Stimulated activated CD4-positive, alpha-beta T cell treated with anti-CD3 and anti-CD28 coated beads, Interleukin-4, amount 100 ng/mL, for 1 hour (primary cell): ENCODE measurements around the gene MTUS2.

ENCODE experiments used
- DNase-seq: peaks from one replicate; pipeline ENCODE4 v3.0.0-alpha.2; 2020

Gene MTUS2

DNA sequence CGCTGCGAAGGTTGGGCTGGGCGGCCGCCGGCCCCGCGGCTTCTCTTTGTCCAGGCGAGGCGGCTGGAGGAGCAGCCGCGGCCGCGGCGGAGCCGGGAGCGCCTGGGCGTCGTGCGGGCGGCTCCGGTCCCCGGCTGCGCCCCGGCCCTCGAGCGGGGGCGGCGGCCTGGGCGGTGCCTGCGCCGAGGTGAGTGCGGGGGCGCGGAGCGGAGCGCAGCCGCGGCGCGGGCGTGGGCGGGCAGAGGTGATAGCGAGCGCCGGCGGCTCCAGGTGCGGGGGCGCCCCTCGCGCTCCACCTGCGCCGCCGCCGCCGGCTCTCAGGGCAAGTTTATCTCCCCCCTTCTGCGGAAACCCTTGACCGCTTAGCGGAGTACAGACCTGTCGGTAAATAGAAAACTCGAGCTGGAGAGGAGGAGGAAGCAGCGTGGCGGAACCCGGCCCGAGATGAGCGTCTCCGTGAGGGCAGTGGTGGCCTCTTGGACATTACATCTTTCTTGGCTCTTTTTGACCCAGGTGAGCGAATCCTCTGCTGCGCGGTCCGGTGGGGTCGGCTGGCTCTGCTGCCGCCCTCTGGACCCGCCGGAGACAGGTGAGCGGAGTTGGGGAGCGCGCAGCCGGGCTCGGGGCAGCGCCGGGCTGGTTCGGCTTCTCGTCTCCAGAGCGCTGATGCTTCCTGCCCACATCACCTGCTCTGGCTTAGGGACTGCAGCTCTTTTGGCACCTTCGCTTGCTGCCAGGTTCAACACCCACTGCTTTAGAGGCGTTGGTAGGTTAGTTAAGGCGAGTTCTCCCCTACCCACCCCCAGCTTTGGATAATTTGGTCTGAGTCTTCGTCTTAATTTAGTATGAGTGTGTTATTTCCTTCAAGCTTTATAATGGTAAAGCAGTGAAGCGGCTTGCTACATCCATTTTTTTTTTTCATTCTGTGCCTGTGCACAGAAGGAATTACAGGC lies at the start of gene MTUS2:
MTUS2 (plus strand) TSS at position 241 of the 953 bp plus-strand sequence.
- peak; percentile 51 for DNase-seq

DNA sequence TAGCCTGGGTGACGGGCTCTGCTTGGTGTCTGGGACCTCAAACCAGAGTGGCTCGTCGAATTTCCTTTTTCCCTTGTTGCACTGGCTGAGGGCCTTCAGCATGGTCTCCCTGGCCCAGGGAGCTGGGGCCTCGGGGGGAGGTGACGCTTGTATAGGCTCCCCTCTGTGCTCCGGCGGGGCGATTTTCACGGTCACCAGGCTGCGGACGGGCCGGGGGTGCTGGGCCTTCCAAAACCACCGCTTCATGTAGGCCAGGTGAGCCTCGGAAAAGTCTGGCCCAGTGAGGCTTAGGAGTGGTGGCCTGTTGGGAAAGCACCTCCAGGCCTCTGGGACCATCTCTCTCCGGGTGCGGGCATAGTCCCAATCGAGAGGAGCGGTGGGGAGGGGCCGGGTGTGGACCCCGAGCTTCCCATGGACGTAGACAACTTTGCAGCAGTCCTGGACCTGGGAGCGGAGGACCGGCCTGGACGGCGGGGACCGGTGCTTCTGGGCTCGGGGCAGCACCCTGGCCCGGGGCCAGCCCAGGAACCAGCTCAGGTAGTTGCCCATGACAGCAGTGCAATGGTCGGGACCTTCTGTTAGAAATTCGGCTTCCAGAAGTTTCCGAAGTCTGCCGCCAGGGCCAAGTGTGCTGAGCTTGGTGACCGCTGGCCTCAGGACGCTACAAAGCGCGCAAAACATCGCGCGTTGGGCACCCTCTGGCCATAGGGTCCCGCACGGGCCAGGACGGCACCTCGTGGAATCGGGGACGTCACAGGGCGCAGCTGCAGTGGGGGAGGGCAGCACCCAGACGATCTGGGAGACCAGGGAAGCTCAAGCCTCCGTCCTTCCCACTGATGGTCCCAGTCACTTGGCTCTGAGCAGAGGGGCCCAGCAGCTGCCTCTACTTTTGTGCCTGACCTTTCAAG lies 41.6 kb upstream of the MTUS2 start:
- DNase-seq = no peak

DNA sequence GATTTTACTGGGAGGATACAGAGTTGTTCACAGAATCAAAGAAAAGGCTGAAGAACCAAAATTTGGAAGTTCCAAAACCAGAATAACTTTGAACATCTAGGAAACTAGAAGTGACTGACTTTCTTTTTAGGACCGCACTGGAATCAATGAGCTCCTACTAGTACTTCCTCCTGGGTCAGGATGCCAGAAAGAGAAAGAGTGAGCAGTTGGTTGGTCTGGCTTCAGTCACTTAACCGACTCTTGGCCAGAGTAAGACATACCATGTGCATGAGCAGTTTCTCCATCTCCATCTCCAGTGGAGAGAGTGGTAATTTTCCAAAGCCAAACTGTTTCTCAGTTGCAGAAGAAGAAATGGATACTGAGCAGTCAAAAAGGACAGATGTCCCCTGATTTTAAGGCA lies 27.1 kb upstream of the MTUS2 start:
- no peak for DNase-seq

DNA sequence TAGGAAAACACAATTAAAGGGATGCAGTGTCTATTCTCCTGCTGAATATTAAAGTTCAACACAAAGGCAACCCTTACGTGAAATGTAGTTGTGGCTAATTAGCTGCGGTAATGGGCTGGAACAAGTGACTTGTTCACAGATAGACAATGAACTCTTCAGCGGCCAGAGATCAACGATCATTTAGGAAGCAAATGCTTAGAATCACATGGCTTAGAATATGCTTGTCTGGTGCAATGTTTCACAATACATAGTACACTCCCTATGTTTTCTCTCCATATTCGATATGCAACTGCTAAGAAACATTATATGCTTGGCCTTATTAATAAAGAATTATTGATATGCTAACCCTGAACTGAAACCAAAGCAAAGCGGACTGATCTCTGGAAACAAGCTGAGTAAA lies 25.7 kb upstream of the MTUS2 start:
- DNase-seq = no peak

DNA sequence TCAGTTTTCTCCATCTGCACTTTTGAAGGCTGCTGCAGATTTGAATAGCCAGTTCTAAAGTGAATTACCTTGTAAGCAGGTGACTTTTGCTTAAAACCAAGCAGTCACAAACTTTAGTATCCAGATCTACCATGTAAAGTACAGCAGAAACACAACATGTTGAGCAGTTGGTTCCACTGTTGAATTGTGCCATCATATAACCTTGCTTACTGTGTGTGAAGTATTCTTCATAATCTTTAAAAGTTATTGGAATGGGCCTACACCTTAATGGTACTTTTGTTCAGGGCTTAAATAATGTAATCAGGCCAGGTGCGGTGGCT lies 23.2 kb upstream of the MTUS2 start:
- no peak for DNase-seq

DNA sequence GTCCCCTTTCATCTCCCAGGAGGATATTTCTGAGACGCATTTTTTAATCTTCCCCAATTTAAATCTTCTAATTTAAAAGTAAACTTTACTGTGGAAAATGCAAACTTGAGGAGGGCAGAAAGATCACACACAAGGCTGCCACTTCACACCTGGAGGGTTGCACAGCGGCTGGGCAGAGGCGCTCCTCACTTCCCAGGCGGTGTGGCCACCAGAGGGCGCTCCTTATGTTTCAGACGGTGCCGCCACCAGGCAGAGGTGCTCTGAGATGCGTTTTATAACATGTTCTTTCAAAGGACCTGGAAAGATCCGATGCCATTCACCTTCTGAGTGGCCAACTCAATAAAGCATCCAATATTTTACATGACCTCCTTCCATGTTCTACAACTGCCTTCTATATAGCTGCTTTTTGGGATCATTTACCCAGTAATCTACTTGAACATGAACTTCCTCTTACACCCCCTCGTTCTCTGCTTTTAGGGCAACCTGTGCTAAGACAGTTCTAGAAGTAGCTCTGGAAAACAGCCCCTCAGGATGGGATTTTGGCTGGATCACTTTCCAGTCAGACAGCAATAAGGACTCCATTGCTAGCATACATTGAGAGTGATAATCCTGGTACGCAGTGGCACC lies 14.8 kb upstream of the MTUS2 start:
- peak; percentile 26 for DNase-seq

DNA sequence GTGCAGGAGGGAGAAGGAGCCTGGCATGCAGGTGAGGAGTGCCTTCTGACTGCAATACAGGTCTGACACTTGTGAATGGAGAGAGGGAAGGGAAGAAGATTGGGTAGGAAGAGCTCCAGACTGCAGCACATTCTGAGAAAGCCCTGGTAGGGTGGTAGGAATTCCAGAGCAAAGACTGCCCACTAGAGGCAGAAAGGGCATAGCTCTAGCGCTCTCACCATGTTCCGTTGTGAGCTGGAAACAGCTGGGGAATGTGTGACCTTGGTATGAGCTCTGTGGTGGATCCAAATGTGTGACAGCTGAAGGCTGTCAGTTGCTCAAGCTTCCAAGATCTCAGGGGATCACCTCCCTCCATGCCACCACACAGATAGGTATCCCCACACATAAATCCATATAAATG lies 2.9 kb upstream of the MTUS2 start:
- no peak for DNase-seq

DNA sequence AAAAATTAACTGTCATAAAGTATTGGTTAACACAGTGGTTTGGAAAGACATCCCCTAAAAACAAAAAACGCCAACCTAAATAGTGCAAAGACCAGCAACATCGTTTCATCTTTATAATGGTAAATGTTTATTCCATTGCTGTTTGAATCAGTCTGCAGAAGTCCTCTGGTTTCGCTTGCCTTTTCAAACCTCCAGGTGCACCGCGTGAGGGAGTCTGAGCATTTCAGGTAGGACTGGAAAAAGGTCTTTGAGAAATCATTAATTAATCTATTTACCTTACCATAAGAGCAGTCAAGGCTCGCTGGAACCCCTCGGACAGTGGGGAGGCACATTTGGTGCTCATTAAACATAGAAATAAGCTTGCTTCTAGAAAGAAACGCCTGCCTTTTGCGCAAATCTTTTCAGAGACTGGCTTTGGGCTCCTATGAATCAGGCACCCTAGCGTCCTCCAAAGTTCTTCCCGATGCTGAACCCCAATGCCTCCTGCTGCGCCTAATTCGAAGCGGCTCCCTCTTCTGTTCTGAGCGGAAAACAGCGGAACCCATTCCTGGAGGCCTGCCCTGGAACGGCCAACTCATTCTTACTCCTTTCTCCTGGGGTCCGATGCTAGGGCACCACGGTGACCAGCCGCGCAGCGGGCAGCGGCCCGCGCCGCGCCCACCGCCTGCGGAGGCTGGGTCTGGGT lies 951 bp upstream of the MTUS2 start:
- no peak for DNase-seq

DNA sequence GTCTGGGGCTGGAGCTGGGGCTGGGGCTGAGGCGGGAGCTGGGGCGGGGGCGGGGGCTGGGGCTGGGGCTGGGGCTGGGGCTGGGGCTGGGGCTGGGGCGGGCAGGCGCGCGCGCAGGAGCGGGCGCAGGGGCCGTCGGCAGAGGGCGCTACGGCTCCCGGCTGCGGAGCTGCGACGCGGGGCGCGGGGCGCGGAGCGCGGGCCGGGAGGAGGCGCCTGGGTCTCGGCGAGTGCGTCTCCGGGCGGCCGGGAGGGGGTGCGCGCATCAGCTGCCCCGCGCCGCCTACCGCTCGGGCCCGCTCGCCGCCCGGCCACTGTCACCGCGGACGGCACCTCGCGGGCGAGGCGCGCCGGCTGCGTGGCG lies 422 bp upstream of the MTUS2 start:
- peak; percentile 60 for DNase-seq

DNA sequence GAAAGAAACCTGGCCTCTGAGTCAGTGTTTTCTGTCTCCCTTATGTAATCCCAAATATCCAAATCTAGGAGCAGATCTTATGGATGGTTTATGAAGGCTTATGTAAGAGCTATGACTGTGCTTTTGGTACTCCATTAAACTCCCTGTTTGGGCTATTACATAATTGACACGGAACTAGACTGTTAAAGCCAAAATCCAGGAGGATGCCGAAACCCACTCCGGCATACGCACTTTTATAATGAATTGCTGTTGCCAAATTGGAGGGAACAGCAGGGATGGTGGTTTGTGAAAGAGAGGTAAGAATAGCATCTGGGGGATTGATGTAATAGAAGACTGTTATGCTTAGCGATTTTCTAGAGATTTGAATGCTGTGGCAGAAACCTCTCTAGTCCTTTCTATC lies 2.0 kb downstream of the MTUS2 start:
- DNase-seq = no peak

DNA sequence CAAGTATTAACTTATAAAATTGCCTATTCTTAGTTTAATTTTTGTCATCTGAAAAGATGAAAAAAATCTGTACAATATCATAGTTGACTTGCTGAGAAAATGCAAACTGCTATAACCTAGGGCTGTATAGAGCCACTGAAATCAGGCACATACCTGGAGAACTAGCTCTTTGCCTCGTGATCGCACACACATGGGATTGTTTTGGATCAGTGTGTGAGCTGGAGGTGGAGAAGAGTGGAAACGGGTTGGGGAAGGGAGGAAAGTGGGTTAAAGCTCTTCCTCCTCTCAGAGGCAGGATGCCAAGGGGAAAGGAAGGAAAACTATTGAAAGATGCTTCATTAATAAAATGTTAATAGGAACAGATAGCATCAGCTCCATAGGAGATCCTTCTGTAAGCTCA lies 2.7 kb downstream of the MTUS2 start:
- DNase-seq = no peak

DNA sequence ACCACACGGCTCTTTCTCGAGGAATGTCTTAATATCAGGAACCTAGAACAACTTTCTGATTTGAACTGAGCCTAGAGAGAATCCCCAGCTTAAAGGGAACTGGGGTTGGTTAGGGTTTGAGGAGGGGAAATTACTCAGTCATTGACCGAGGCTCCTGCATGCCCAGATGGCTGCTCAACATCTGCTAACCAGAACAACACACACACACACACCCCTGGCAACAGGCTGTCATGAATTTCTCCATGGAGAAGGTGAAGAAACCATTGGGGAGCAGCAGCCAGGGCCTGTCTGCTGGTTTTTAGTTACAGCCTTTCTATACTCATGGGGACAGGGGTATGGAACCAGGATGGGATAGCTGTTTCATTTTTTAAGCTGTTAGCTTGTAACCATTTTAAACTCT lies 5.2 kb downstream of the MTUS2 start:
- DNase-seq = no peak

DNA sequence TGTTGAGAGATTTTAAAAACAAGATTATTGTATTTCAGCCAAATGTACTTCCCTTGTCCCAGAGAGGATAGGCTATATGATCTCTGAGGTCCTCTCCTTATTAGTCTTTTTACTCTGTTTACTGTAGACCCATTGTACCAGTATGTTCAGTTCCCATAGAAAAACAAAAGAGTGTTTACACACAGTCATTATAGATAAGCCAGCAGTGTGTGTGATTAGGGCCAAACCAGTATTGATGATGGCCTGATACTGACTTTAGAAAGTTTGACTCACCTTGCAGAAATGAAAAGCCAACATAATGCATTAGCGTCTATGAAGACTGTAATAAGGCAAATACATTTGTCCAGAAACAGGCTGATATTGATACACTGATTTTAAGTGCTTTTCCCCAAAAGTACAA lies 6.2 kb downstream of the MTUS2 start:
- no peak for DNase-seq

DNA sequence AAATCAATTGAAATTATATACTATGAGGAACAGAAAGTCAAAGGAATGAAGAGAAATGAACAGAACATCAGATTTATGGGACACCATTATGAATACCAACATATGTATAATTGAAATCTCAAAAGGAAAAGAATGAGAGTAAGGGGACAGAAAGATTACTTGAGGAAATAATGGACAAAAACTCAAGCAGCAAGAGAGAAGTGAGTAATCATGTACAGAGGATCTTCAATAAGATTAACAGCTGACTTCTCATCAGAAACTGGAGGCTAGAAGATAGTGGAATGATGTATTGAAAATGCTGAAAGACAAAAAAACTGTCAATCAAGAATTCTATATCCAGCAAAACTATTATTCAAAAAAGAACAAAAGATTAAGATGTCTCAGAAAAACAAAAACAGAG lies 10.4 kb downstream of the MTUS2 start:
- no peak for DNase-seq

DNA sequence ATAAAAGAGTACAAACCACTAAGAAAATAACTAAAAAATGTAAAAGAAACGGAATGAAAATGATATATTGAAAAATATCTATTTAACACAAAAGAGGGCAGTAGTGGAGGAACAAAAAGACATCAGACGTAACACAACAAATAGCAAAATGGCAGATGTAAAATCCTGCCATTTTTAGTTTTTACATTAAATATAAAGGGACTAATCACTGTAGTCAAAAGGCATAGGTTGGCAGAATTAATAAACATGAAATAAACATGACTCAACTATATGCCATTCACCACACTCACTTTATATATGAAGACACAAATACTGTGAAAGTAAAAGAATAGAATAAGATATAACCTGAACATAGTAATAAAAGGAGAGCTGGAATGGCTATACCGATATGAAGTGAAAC lies 11.0 kb downstream of the MTUS2 start:
- DNase-seq = no peak

DNA sequence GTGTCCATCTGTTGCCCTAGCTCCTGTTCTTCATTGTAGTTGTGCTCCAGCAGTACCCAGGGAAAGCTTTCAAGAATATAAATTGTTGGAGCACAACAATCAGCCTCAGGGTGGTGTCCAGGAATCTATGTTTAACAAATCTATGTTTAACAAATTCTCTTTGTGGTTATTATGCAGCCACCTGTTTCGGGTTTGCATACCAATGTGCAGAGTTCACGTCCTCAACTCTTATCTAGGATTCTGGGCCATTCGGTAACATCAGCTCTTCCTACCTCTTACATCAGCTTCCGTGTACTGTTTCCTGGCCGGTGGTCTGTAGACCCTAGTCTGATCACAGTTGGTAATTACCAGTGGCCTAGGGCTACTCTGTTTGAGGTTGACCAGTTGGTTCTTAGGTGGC lies 17.0 kb downstream of the MTUS2 start:
- DNase-seq = no peak

DNA sequence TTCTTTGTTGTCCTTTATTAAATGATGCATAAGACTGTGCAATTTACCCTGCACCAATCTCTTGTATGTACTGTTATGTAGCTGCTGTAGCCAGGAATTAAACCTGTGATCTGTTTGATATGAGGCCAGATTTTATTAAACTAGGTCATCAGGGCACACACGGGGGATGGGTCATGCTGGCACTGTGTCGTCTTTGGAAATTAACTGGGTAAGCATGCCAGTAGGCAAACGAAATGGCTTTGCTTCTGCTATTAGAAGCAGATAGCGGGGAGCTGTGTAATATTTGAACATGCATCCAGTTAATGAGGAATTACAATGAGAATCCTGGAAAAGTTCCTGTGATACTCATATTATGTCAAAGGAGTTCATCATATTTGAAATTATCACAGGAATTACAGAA lies 23.5 kb downstream of the MTUS2 start:
- DNase-seq = no peak

DNA sequence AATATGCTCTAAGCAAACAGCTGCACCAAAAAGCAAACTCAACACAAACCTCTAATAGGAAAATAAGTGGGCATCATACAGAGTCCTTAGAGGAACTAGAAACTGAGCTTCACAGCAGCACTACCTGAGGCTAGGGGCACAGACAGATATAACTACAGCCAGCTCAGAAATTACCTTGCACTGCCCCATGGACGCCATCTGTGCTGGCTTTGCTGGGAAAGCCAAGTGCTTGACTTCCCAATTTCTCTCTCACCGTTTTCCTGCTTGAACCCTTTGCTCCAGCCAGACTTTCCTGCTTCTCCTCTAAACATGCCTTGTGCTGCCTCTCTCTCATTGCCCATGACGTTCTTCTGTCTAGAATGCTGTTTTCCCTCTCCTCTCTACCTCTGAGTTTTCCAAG lies 29.3 kb downstream of the MTUS2 start:
- DNase-seq = no peak

DNA sequence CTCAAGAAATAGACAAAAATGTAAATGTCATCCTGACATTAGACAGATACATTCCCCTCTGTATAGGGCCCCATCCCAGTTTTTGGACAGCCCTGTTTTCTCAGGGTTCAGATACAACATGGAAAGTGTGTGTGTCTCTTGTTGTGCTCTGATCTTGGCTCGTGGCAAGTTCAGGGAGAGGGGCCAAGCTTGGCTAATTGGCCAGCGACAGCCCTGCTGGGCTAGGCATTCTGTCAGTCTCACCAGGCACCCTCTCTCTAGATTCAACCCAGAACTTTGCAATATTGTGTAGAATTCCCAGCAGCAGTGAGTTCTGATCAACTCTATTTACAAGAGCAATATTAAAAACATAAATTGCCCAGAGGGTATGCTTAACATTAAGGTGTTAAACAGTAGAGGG lies 30.1 kb downstream of the MTUS2 start:
- no peak for DNase-seq

DNA sequence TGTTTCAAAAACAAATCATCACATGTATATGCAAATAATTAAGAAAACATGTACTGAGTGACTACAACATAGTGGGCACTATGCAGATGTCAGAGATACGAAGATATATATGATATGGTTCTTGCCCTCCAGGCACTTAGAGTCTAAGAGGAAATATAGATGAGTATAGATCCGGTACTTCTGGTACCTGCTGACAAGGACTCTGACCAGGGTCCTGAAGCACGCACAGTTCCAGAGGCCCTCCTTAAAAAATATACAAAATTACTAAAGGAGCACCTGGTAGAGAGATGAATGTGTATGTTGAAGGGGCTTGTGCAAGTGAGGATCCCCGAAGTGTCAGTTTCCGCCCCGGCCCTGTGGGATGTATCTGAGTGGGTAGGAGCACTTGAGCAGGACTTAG lies 31.3 kb downstream of the MTUS2 start:
- no peak for DNase-seq

DNA sequence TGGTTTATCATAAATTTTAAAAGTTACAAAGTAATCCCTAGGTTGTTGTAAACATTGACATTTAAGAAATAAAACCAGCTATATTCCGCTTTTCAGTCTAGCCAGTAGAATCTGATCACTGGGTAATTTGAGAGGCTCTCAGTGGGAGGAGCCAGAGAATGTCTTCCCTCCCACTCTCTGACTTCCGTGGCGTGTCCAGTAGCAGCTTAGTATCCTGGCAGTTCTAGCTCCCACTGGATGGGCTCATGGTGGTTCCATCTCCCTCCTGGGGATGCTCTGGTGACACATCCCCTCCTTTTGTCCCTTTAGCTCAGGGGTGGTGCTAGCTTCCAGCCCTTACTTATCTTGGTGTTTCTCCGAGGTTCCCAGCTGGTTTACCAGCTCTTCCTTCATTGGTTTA lies 34.5 kb downstream of the MTUS2 start:
- DNase-seq = no peak

DNA sequence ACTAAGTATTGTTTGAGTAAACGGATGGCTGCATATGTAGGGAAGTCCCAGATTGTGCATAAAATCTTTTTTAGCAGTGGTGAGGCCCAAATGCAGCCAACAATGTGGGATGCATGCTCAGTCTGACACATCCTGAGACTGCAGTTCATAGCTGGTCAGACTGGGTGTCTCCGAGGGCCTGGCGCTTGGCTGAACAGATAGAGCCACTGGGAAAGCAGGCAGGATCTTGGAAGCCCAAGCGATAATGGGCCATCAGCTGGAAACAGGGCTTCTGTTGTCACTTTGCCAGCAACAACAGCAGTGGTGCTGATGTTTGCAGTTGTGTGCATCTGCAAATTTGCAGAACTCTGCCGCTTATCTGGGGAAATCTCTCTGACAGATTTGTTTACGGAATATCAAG lies 36.1 kb downstream of the MTUS2 start:
- DNase-seq = no peak

DNA sequence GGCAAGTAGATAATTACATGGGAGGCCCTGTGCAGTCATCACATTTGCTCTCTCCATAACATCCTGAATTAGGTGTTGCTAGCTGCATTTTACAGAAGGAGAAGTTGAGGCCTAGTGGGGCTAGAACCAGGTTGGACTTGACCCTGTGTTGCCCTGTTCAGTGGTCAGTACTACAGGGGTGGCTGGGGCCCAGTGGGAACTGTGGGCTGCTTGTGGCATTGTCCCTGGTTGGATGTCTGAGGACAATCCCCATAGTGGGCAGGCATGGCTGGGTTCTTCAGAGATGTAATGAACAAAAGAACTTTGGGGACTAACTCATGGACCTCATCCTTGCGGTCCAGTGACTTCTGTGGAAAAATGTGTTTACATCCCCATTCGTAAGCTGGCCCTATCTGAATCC lies 38.9 kb downstream of the MTUS2 start:
- DNase-seq = no peak
